A549 (cell line): Measurements from ENCODE around the gene KRT81. TPM values are rescaled to one million over a fixed set of nuclear protein-coding genes. Genes with fewer than 3 reads are reported as not detected.

Source experiments
- ATAC-seq, 2 experiments: fragments of 200-7000 bp in 1 of 2; fragments of >200 bp in 1 of 2; cut with Nextera tagmentation in 1 of 2; cut with Tn5 transposase in 1 of 2; 3 replicates each; pipeline versions ENCODE4 v1.8.0 to v1.9.1; 2018 to 2020; ENCODE audit warnings: mild to moderate bottlenecking in 1 of 2, moderate library complexity in 1 of 2
- CTCF ChIA-PET: fragments of 300-600 bp; sonication (Branson Sonifier 250); formaldehyde crosslinking; extraction: SDS; loops from one replicate; lab custom pipeline; 2021; ENCODE audit warnings: antibody characterized with exemption, inconsistent platforms; lab: Yijun Ruan, JAX
- POLR2A ChIA-PET: fragments of 350-600 bp; formaldehyde crosslinking; extraction: SDS; loops from one replicate; lab custom pipeline; 2021; ENCODE audit warnings: antibody characterized with exemption, inconsistent platforms; lab: Yijun Ruan, JAX
- DNase-seq, 2 experiments: peaks; one replicate each; pipeline versions ENCODE4 v3.0.0 to v3.0.0-alpha.2; 2011 to 2016; ENCODE audit warnings: low read depth in 1 of 2, low spot score in 1 of 2
- FAIRE-seq: peaks from 2 replicates; lab custom pipeline; 2011; peaks lifted over from hg19 to GRCh38; lab: Jason Lieb, UNC
- H3K27ac ChIP-seq, 2 experiments: fragments of >200 bp; sonication (Bioruptor Twin); formaldehyde crosslinking; 3 replicates each; pipeline ENCODE4 v1.5.1; 2016 to 2017
- H3K4me1 ChIP-seq: fragments of >200 bp; sonication (Bioruptor Twin); formaldehyde crosslinking; 3 replicates; pipeline ENCODE4 v1.6.1; 2016
- H3K4me2 ChIP-seq: fragments of >200 bp; sonication (Bioruptor Twin); formaldehyde crosslinking; 3 replicates; pipeline ENCODE4 v1.6.1; 2016
- H3K4me3 ChIP-seq: fragments of >200 bp; sonication (Bioruptor Twin); formaldehyde crosslinking; 3 replicates; pipeline ENCODE4 v1.5.1; 2016
- H3K9me3 ChIP-seq: fragments of >200 bp; sonication (Bioruptor Twin); formaldehyde crosslinking; 3 replicates; pipeline ENCODE4 v1.6.1; 2016
- ATOH8 ChIP-seq: fragments of 250-450 bp; sonication (Bioruptor Pico); IDR thresholded peaks from 2 replicates; pipeline ENCODE4 v1.5.0; 2020; ENCODE audit warnings: low read depth, mild to moderate bottlenecking, moderate library complexity
- BHLHE40 ChIP-seq: IDR thresholded peaks from 2 replicates; pipeline ENCODE4 v1.6.1; 2012; ENCODE audit warnings: low read depth, low read length, inconsistent platforms
- CBX2 ChIP-seq: fragments of 200-600 bp; sonication (generic); IDR thresholded peaks from 2 replicates; pipeline ENCODE4 v1.6.1; 2016; ENCODE audit warnings: low read depth, mild to moderate bottlenecking, borderline replicate concordance
- CTCF ChIP-seq: fragments of >200 bp; sonication (Bioruptor Twin); formaldehyde crosslinking; IDR thresholded peaks from 3 replicates; pipeline ENCODE4 v1.5.1; 2016
- EHF ChIP-seq: fragments of 250-450 bp; sonication (Bioruptor Pico); IDR thresholded peaks from 2 replicates; pipeline ENCODE4 v1.5.0; 2020; ENCODE audit warnings: mild to moderate bottlenecking
- EP300 ChIP-seq, 2 experiments: fragments of >200 bp; sonication (Bioruptor Twin); formaldehyde crosslinking; IDR thresholded peaks; 2 replicates in 1 of 2; 3 replicates in 1 of 2; pipeline ENCODE4 v1.6.1; 2016 to 2017
- FOSB ChIP-seq: fragments of 250-450 bp; sonication (Bioruptor Pico); IDR thresholded peaks from 2 replicates; pipeline ENCODE4 v1.5.0; 2020; ENCODE audit warnings: mild to moderate bottlenecking, moderate library complexity
- FOSL2 ChIP-seq, 2 experiments: fragments of 450-650 bp in 1 of 2; fragments of >200 bp in 1 of 2; sonication (Bioruptor Twin) in 1 of 2; formaldehyde crosslinking; IDR thresholded peaks; 2 replicates each; pipeline versions ENCODE4 v1.5.0 to v1.6.1; 2016 to 2020; ENCODE audit warnings: mild to moderate bottlenecking in 1 of 2, moderate library complexity in 1 of 2
- HMGXB4 ChIP-seq: fragments of 250-450 bp; sonication (Bioruptor Pico); IDR thresholded peaks from 2 replicates; pipeline ENCODE4 v1.5.0; 2021; ENCODE audit warnings: mild to moderate bottlenecking, moderate library complexity, borderline replicate concordance
- HOXA7 ChIP-seq: fragments of 250-450 bp; sonication (Bioruptor Pico); IDR thresholded peaks from 2 replicates; pipeline ENCODE4 v1.5.0; 2020; ENCODE audit warnings: mild to moderate bottlenecking, moderate library complexity
- KDM1A ChIP-seq: fragments of 200-600 bp; sonication (generic); IDR thresholded peaks from 2 replicates; pipeline ENCODE4 v1.6.1; 2016; ENCODE audit warnings: low read depth, mild to moderate bottlenecking
- KDM5A ChIP-seq: fragments of 200-600 bp; sonication (generic); IDR thresholded peaks from 2 replicates; pipeline ENCODE4 v1.6.1; 2016; ENCODE audit warnings: antibody characterized with exemption, mild to moderate bottlenecking
- MYC ChIP-seq: IDR thresholded peaks from 2 replicates; pipeline ENCODE4 v1.6.1; 2012; ENCODE audit warnings: mild to moderate bottlenecking, inconsistent platforms, low read length, improper control_type of control experiment, borderline replicate concordance
- NPAS2 ChIP-seq: fragments of 250-450 bp; sonication (Bioruptor Pico); IDR thresholded peaks from 2 replicates; pipeline ENCODE4 v1.8.0; 2022; ENCODE audit warnings: mild to moderate bottlenecking, moderate library complexity, borderline replicate concordance
- POLR2A ChIP-seq: IDR thresholded peaks from 2 replicates; pipeline ENCODE4 v1.6.1; 2012; ENCODE audit warnings: mild to moderate bottlenecking, low read length
- RAD21 ChIP-seq, 2 experiments: fragments of >200 bp in 1 of 2; sonication (Bioruptor Twin) in 1 of 2; formaldehyde crosslinking in 1 of 2; IDR thresholded peaks in 1 of 2; conservative IDR thresholded peaks in 1 of 2; 2 replicates in 1 of 2; 3 replicates in 1 of 2; pipeline ENCODE4 v1.6.1; 2012 to 2018; ENCODE audit warnings: inconsistent platforms in 1 of 2
- RARB ChIP-seq: fragments of 250-450 bp; sonication (Bioruptor Pico); IDR thresholded peaks from 2 replicates; pipeline ENCODE4 v1.8.0; 2021; ENCODE audit warnings: mild to moderate bottlenecking, moderate library complexity
- RCOR1 ChIP-seq: fragments of 150-350 bp; IDR thresholded peaks from 2 replicates; pipeline ENCODE4 v1.6.1; 2014; ENCODE audit warnings: antibody characterized with exemption, low read length, low read depth
- RNF2 ChIP-seq: fragments of 200-600 bp; sonication (generic); IDR thresholded peaks from 2 replicates; pipeline ENCODE4 v1.6.1; 2016; ENCODE audit warnings: low read depth, mild to moderate bottlenecking, antibody characterized with exemption, moderate library complexity, borderline replicate concordance
- TFCP2L1 ChIP-seq: fragments of 250-450 bp; sonication (Bioruptor Pico); IDR thresholded peaks from 2 replicates; pipeline ENCODE4 v1.5.0; 2021; ENCODE audit warnings: mild to moderate bottlenecking
- TP53 ChIP-seq: fragments of 250-450 bp; sonication (Bioruptor Pico); IDR thresholded peaks from 2 replicates; pipeline ENCODE4 v1.5.0; 2021; ENCODE audit warnings: mild to moderate bottlenecking, moderate library complexity
- ZSCAN20 ChIP-seq: fragments of 250-450 bp; sonication (Bioruptor Pico); IDR thresholded peaks from 2 replicates; pipeline ENCODE4 v1.8.0; 2022; ENCODE audit warnings: mild to moderate bottlenecking, moderate library complexity
- WGBS: methylation state at CpG from one replicate; pipeline ENCODE4 v1.1.6; 2017; ENCODE audit errors: missing lambda C conversion rate; 5-methylcytosine and 5-hydroxymethylcytosine counted together
- polyA plus RNA-seq, 4 experiments: library from polyadenylated mRNA; depleted of rRNA in 3 of 4; stranded (reverse); fragments of >200 nt; fragmentation: RNase III in 1 of 4; extraction: RNeasy Plus Mini Kit Qiagen cat#74134 plus additional on column Dnase treatment in 1 of 4; gene quantifications; 2 replicates in 3 of 4; 3 replicates in 1 of 4; pipeline ENCODE4 v1.2.3, GENCODE V29; 2011 to 2017
- TF ChIP-seq, protein P1 (sequence below): IDR thresholded peaks from 2 replicates; pipeline ENCODE4 v1.6.1; 2012; ENCODE audit warnings: low read depth, borderline replicate concordance
- TF ChIP-seq, protein P2 (sequence below): fragments of 200-600 bp; sonication (generic); IDR thresholded peaks from 2 replicates; pipeline ENCODE4 v1.6.1; 2016; ENCODE audit warnings: antibody characterized with exemption, mild to moderate bottlenecking, moderate library complexity

Gene KRT81
- polyA plus RNA-seq, 2 of the 4 experiments (the other 2 are of a cell fraction), result 1,799 to 3,643 TPM

DNA sequence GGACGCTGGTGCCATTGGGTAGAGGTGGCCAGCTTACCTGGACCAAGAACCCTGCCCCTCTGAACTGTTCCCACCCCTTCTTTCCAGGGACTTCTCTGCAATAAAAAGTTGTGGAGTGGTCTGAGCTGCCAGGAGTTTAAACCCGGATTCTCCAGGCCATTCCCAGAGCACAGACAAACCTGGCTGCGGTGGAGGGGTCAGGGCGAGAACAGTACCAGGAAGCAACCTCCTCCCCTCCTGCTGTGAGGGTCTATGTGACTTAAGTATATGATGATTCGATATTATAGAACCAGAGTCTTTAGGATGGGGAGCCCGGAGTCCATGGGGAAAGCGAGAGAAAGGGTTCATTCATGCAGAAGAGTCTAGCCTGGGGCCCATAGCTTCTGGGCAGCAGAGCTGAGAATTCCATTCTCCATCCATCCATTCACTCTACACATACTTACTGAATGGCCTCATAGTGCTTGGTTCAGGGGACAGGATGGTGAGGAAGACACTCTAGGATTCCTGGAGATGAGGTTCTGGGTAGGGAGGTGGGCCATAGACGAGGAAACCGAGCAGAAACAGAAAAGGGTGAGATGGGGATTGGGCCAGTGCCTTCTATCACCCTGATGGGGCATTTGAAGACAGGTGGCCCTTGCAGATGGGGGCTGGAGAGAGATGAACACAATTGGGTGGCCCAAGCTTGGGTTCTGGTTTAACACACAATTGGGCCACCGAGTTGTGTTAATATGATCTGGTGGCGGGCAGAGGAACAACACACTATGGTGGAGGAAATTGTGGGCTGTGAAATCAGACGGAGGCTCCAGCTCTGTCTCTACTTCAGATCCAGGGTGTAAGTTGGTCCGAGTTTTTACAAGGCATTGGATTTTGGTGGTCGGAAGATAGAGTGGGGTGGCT, 11.7 kb downstream of the KRT81 start (continued):
- TF ChIP-seq EHF (CRISPR knock-in tag) (peak; percentile 91), ATOH8 (CRISPR knock-in tag) (peak; percentile 63), KDM1A (no peak), FOSB (CRISPR knock-in tag) (peak; percentile 90), POLR2A (no peak), CBX2 (no peak), HMGXB4 (peak; percentile 77), HOXA7 (CRISPR knock-in tag) (peak; percentile 77), RAD21 (conservative IDR thresholded peaks at IDR 0.05 in 1 of 2, IDR thresholded peaks at IDR 0.05 in 1 of 2) (no peak), NPAS2 (peak; percentile 52), BHLHE40 (no peak), MYC (no peak), EP300 (IDR thresholded peaks at IDR 0.05) (no peak), KDM5A (no peak), RNF2 (no peak)
- TF ChIP-seq, protein P1, sequence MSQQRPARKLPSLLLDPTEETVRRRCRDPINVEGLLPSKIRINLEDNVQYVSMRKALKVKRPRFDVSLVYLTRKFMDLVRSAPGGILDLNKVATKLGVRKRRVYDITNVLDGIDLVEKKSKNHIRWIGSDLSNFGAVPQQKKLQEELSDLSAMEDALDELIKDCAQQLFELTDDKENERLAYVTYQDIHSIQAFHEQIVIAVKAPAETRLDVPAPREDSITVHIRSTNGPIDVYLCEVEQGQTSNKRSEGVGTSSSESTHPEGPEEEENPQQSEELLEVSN, result no peak; the same call in 1 of the 2 replicates
- TF ChIP-seq, protein P2, sequence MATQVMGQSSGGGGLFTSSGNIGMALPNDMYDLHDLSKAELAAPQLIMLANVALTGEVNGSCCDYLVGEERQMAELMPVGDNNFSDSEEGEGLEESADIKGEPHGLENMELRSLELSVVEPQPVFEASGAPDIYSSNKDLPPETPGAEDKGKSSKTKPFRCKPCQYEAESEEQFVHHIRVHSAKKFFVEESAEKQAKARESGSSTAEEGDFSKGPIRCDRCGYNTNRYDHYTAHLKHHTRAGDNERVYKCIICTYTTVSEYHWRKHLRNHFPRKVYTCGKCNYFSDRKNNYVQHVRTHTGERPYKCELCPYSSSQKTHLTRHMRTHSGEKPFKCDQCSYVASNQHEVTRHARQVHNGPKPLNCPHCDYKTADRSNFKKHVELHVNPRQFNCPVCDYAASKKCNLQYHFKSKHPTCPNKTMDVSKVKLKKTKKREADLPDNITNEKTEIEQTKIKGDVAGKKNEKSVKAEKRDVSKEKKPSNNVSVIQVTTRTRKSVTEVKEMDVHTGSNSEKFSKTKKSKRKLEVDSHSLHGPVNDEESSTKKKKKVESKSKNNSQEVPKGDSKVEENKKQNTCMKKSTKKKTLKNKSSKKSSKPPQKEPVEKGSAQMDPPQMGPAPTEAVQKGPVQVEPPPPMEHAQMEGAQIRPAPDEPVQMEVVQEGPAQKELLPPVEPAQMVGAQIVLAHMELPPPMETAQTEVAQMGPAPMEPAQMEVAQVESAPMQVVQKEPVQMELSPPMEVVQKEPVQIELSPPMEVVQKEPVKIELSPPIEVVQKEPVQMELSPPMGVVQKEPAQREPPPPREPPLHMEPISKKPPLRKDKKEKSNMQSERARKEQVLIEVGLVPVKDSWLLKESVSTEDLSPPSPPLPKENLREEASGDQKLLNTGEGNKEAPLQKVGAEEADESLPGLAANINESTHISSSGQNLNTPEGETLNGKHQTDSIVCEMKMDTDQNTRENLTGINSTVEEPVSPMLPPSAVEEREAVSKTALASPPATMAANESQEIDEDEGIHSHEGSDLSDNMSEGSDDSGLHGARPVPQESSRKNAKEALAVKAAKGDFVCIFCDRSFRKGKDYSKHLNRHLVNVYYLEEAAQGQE, result 0 out of 2 replicates have a peak, but pooled peaks have one; percentile 1

- WGBS, result 7% methylated on average over 32 of the region's 32 CpGs
- FAIRE-seq (peak; percentile 86), ATAC-seq (peak; percentile 31 to 49), DNase-seq (peak; percentile 87 to 92)
- POLR2A ChIA-PET, result interaction anchor here (0.7 to 11.7 kb wide), 10 partner anchors 27 to 595 kb away, joined by 3 to 383 read pairs (median 7); partner anchors contain the start of genes KRT7 and KRT80
- peaks cover 67% of the 10 kb centered on the region for H3K4me1 ChIP-seq
- peak overlapping the region; percentile 84 for H3K4me2 ChIP-seq
- CTCF ChIA-PET, result interaction anchor here (0.7 to 15.3 kb wide), 51 partner anchors 9 to 606 kb away, joined by 3 to 387 read pairs (median 6); partner anchors contain the start of genes KRT7 and KRT83
- H3K9me3 ChIP-seq, result no peaks in the 10 kb centered on the region
- peak overlapping the region; percentile 33; the same call in 2 of the 3 replicates for H3K4me3 ChIP-seq
- H3K27ac ChIP-seq, result peak overlapping the region; percentile 96 to 100
- TF ChIP-seq, protein P1, result peak; percentile 76
- TF ChIP-seq HOXA7 (CRISPR knock-in tag), result peak; percentile 87; the same call in 1 of the 2 replicates
- no peak for TF ChIP-seq CBX2
- TF ChIP-seq FOSL2 (IDR thresholded peaks at IDR 0.05), result no peak
- peak; percentile 48 for TF ChIP-seq FOSL2 (CRISPR knock-in tag; IDR thresholded peaks at IDR 0.05)
- peak; percentile 96 for TF ChIP-seq TFCP2L1
- no peak for TF ChIP-seq RCOR1
- peak; percentile 96 for TF ChIP-seq CTCF
- peak; percentile 44; the same call in 1 of the 2 replicates for TF ChIP-seq RARB (CRISPR knock-in tag)
- peak; percentile 92 for TF ChIP-seq ZSCAN20 (CRISPR knock-in tag)
- TF ChIP-seq TP53 (CRISPR knock-in tag), result peak; percentile 89
These were observed 12.5 kb downstream of the KRT81 start for GRCh38 chr12:52278575-52279421.
